Suprapubic skin (tissue), 4 donors: ENCODE results near the gene PPP2R2B. TPM values are rescaled to one million over a fixed set of nuclear protein-coding genes. Genes with fewer than 3 reads are reported as not detected.

Experiments
- DNase-seq, 2 donors: peaks; one replicate each; pipeline ENCODE4 v3.0.0-alpha.2; 2019; ENCODE audit warnings: low spot score in 2 of 2
- H3K27ac ChIP-seq: fragments of 200-600 bp; sonication (generic); one replicate; pipeline ENCODE4 v1.5.1; 2019
- H3K27me3 ChIP-seq: fragments of 200-600 bp; sonication (generic); one replicate; pipeline ENCODE4 v1.5.1; 2019
- H3K36me3 ChIP-seq: fragments of 200-600 bp; sonication (generic); one replicate; pipeline ENCODE4 v1.5.1; 2019
- H3K4me1 ChIP-seq: fragments of 200-600 bp; sonication (generic); one replicate; pipeline ENCODE4 v1.5.1; 2019
- H3K4me3 ChIP-seq: fragments of 200-600 bp; sonication (generic); one replicate; pipeline ENCODE4 v1.5.1; 2019; ENCODE audit warnings: mild to moderate bottlenecking
- H3K9me3 ChIP-seq: fragments of 200-600 bp; sonication (generic); one replicate; pipeline ENCODE4 v1.5.1; 2019
- EP300 ChIP-seq: sonication (generic); formaldehyde crosslinking; IDR thresholded peaks from one replicate; pipeline ENCODE4 v1.6.1; 2017; ENCODE audit warnings: antibody characterized with exemption
- POLR2A ChIP-seq, 2 donors: fragments of 450-650 bp; IDR thresholded peaks; one replicate each; pipeline ENCODE4 v1.6.1; 2017; ENCODE audit warnings: antibody characterized with exemption in 2 of 2, mild to moderate bottlenecking in 2 of 2, moderate library complexity in 2 of 2
- POLR2AphosphoS5 ChIP-seq, 3 donors: sonication (generic); formaldehyde crosslinking; IDR thresholded peaks; one replicate each; pipeline ENCODE4 v1.6.1; 2017; ENCODE audit warnings: antibody characterized with exemption in 3 of 3
- WGBS: methylation state at CpG from one replicate; pipeline ENCODE4 v1.1.5; 2018; 5-methylcytosine and 5-hydroxymethylcytosine counted together
- total RNA-seq, 4 donors: library from RNA; depleted of rRNA; stranded (reverse); fragments of >200 nt; gene quantifications; one replicate each; pipeline ENCODE4 v1.1.0, GENCODE V29; 2016
- TF ChIP-seq, protein P1 (sequence below), 2 donors: fragments of 200-600 bp in 1 of 2; fragments of 450-650 bp in 1 of 2; sonication (generic) in 1 of 2; IDR thresholded peaks; one replicate each; pipeline ENCODE4 v1.5.1; 2016 to 2019; ENCODE audit warnings: antibody characterized with exemption in 2 of 2, mild to moderate bottlenecking in 1 of 2, moderate library complexity in 1 of 2

PPP2R2B gene
- total RNA-seq, 4 donors from 2014 or later = 1.2 to 6.4 (median 3.8) TPM

GRCh38 chr5:146820987-146821386 lies 57.6 kb downstream of the PPP2R2B start:
- H3K27me3 ChIP-seq = no peaks in the 10 kb centered on the region
- no peaks in the 10 kb centered on the region for H3K36me3 ChIP-seq
- TF ChIP-seq POLR2A (IDR thresholded peaks at IDR 0.05) (no peak), EP300 (no peak), POLR2AphosphoS5 (IDR thresholded peaks at IDR 0.05) (no peak)
- TF ChIP-seq, protein P1, sequence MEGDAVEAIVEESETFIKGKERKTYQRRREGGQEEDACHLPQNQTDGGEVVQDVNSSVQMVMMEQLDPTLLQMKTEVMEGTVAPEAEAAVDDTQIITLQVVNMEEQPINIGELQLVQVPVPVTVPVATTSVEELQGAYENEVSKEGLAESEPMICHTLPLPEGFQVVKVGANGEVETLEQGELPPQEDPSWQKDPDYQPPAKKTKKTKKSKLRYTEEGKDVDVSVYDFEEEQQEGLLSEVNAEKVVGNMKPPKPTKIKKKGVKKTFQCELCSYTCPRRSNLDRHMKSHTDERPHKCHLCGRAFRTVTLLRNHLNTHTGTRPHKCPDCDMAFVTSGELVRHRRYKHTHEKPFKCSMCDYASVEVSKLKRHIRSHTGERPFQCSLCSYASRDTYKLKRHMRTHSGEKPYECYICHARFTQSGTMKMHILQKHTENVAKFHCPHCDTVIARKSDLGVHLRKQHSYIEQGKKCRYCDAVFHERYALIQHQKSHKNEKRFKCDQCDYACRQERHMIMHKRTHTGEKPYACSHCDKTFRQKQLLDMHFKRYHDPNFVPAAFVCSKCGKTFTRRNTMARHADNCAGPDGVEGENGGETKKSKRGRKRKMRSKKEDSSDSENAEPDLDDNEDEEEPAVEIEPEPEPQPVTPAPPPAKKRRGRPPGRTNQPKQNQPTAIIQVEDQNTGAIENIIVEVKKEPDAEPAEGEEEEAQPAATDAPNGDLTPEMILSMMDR (IDR thresholded peaks at IDR 0.05) = no peak
- no peak for DNase-seq
- H3K4me1 ChIP-seq = no peaks in the 10 kb centered on the region
- no peak overlapping the region for H3K27ac ChIP-seq
- 91% methylated on average over 3 of the region's 3 CpGs for WGBS
- no peak overlapping the region for H3K4me3 ChIP-seq
- no peaks in the 10 kb centered on the region for H3K9me3 ChIP-seq

GRCh38 chr5:146818822-146819221 lies 59.7 kb downstream of the PPP2R2B start:
- Histone ChIP-seq H3K4me3 (no peak overlapping the region), H3K9me3 (no peaks in the 10 kb centered on the region), H3K4me1 (no peaks in the 10 kb centered on the region), H3K27ac (no peak overlapping the region), H3K36me3 (no peaks in the 10 kb centered on the region), H3K27me3 (no peaks in the 10 kb centered on the region)
- 84% methylated on average over 2 of the region's 2 CpGs for WGBS
- no peak for DNase-seq
- TF ChIP-seq, protein P1 (IDR thresholded peaks at IDR 0.05) = no peak
- TF ChIP-seq POLR2A (IDR thresholded peaks at IDR 0.05) = no peak
- no peak for TF ChIP-seq POLR2AphosphoS5 (IDR thresholded peaks at IDR 0.05)
- TF ChIP-seq EP300 = no peak

DNA sequence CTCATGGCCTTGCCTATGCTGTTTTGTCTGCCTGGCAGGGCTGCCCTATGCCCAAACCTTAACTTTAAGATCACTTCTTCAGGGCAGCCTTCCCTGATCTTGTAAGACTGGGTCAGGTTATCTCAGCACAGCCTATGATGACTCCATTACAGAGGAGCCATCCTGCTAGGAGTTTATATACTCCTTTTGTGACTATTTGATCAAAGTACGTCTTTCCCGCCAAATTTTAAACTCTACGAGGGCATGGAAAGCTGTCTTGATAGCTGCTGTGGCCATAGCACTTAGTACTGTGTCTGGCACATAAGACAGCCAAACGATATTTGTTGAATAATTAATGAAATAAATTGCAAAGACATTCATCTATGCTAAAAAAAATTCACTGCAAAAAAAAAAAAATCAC lies 60.6 kb downstream of the PPP2R2B start:
- Histone ChIP-seq H3K9me3 (no peaks in the 10 kb centered on the region), H3K27ac (no peak overlapping the region), H3K4me3 (no peak overlapping the region), H3K4me1 (no peaks in the 10 kb centered on the region), H3K27me3 (no peaks in the 10 kb centered on the region), H3K36me3 (no peaks in the 10 kb centered on the region)
- 93% methylated on average over 4 of the region's 4 CpGs for WGBS
- DNase-seq = no peak
- TF ChIP-seq, protein P1 (IDR thresholded peaks at IDR 0.05) = no peak
- TF ChIP-seq POLR2AphosphoS5 (IDR thresholded peaks at IDR 0.05) = no peak
- TF ChIP-seq EP300 = no peak
- TF ChIP-seq POLR2A (IDR thresholded peaks at IDR 0.05) = no peak

DNA sequence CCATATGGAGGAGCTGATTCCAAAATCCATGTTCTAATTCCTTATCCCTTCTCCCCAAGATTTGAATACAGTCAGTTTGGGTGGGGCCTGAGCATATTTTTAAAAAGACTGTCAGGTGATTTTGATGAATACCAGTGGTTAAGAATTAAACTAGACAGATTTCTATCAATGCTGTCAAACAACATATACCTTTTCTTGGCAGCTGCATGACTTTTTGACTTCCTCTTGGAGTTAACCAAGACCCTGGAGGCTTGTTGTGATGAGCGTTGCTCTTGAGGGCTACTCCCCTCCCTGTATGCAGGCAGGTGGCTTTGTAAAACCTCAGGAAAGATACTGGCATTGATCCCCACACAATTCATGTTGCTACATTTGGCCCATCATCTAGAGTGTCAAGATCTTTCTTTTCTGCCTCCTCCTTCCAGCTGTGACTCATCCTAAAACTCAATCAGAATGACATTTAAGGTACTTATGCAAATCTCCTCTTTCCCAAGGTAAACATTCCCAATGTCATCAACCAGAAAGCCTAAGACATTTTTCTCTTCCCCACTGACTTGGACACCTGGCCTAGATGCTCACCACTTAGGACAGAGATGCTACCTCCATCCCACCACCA lies 61.7 kb downstream of the PPP2R2B start:
- Histone ChIP-seq H3K27me3 (no peaks in the 10 kb centered on the region), H3K9me3 (no peaks in the 10 kb centered on the region), H3K36me3 (no peaks in the 10 kb centered on the region), H3K27ac (no peak overlapping the region), H3K4me1 (no peaks in the 10 kb centered on the region), H3K4me3 (no peak overlapping the region)
- no peak for TF ChIP-seq POLR2AphosphoS5 (IDR thresholded peaks at IDR 0.05)
- TF ChIP-seq, protein P1 (IDR thresholded peaks at IDR 0.05) = no peak
- no peak for TF ChIP-seq POLR2A (IDR thresholded peaks at IDR 0.05)
- no peak for TF ChIP-seq EP300
- DNase-seq = no peak
- 6% methylated on average over 1 of the region's 1 CpG for WGBS

GRCh38 chr5:146815411-146815810 lies 63.1 kb downstream of the PPP2R2B start:
- Histone ChIP-seq H3K4me3 (no peak overlapping the region), H3K27me3 (no peaks in the 10 kb centered on the region), H3K36me3 (no peaks in the 10 kb centered on the region), H3K27ac (no peak overlapping the region), H3K9me3 (no peaks in the 10 kb centered on the region), H3K4me1 (no peaks in the 10 kb centered on the region)
- 45% methylated on average over 3 of the region's 3 CpGs for WGBS
- no peak for TF ChIP-seq EP300
- no peak for TF ChIP-seq POLR2AphosphoS5 (IDR thresholded peaks at IDR 0.05)
- TF ChIP-seq POLR2A (IDR thresholded peaks at IDR 0.05) = no peak
- DNase-seq = no peak
